ENCODE results near the gene SOBP. TPM values are rescaled to one million over a fixed set of nuclear protein-coding genes. Genes with fewer than 3 reads are reported as not detected.

Gene SOBP
- total and polyA plus RNA-seq, 2 donors (not counting 1 experiment from before 2014, with no cell fraction given) = 0.82 to 1.5 TPM

DNA sequence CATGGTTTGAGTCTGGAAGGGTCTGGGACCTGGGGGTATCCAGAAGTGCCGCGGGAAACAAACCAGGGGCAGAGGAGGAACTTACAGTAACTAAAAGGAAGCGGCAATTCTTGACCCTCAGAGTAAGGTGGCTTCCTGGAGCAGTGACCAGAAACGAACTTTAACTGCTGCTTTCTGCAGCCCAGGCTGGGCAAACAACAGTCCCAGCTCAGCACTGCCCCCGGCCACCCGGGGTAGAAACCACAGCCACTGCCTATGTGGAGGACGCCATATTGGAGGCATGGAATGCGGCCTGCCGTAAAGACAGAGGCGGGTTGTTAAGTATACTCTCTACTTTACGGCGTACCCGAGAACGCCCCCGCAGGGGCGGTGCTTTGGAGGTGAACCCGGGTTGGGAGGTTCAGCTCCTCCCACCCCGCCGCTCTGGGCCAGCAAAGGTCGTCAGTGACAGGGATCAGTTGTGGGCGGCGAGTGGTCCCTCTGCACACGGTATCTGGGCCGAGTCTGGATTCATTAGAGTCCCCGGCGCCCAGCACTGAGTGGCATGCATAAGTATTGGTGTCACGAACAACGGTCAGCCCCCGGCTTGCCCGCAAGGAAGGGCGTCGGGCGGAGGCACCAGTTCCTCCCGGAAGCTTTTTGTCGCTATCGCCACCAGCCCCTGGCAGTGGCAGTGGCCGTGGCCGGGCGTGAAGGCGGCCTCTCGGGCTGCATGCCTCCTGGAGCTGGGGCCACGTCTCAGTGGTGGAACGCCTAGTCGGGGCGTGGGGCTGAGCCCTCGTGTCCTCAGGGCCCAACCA lies 30.4 kb upstream of the SOBP start, which contains the start of gene PDSS2:
Gene PDSS2 (minus strand): TSS at position 282 of the 800 bp plus-strand sequence. CDS start 279 bp downstream, at position 3.
- Histone ChIP-seq H3K4me1 (ENCODE audit: control insufficient read depth in 2 of 2, insufficient read depth in 2 of 2, low read length in 2 of 2) (peaks cover 10 to 13% of the 10 kb centered on the region in 2 donors), H3K4me3 (ENCODE audit: control extremely low read depth in 1 of 5, extremely low read depth in 1 of 5, insufficient read depth in 1 of 5, low read depth in 2 of 5, low read length in 4 of 5) (peak within 1 kb of the TSS; percentile 70 to 96 (median 93)), H3K79me2 (ENCODE audit: control insufficient read depth, insufficient read depth, low read length) (peaks cover 45% of the 10 kb centered on the region), H3K27me3 (replicated peaks in 1 of 4; ENCODE audit: control extremely low read depth in 1 of 4, control insufficient read depth in 3 of 4, insufficient read depth in 4 of 4, low read length in 3 of 4) (no peaks in the 10 kb centered on the region), H2AFZ (ENCODE audit: insufficient read depth, low read depth, low read length, poor library complexity, severe bottlenecking) (peak within 1 kb of the TSS; percentile 99), H3K9ac (ENCODE audit: low read length) (peak within 1 kb of the TSS; percentile 81), H3K4me2 (replicated peaks; ENCODE audit: low read depth, low read length, poor library complexity, severe bottlenecking) (peak within 1 kb of the TSS; percentile 91), H3K27ac (ENCODE audit: low read length in 2 of 2) (peak within 1 kb of the TSS; percentile 88 to 91), H4K20me1 (ENCODE audit: control insufficient read depth, insufficient read depth, low read length, poor library complexity, severe bottlenecking) (no peaks in the 10 kb centered on the region), H3K9me3 (ENCODE audit: control extremely low read depth in 1 of 3, control insufficient read depth in 2 of 3, insufficient read depth in 1 of 3, low read length in 2 of 3) (no peaks in the 10 kb centered on the region), H3K36me3 (replicated peaks in 1 of 2; ENCODE audit: control extremely low read depth in 1 of 2, control insufficient read depth in 1 of 2, extremely low read depth in 1 of 2, insufficient read depth in 2 of 2, low read length in 1 of 2) (no peaks in the 10 kb centered on the region)
- H3K27ac Mint-ChIP-seq = peak within 1 kb of the TSS; percentile 99
- ATAC-seq (ENCODE audit: low read depth) (peak; percentile 96), DNase-seq (peak; percentile 96)
- peaks cover 25% of the 10 kb centered on the region for H3K4me1 Mint-ChIP-seq
- H3K9me3 Mint-ChIP-seq (ENCODE audit: insufficient read depth) = no peaks in the 10 kb centered on the region
- H3K27me3 Mint-ChIP-seq = no peaks in the 10 kb centered on the region
- peak within 1 kb of the TSS; percentile 88 for H3K4me3 Mint-ChIP-seq
- TF ChIP-seq, protein P1, sequence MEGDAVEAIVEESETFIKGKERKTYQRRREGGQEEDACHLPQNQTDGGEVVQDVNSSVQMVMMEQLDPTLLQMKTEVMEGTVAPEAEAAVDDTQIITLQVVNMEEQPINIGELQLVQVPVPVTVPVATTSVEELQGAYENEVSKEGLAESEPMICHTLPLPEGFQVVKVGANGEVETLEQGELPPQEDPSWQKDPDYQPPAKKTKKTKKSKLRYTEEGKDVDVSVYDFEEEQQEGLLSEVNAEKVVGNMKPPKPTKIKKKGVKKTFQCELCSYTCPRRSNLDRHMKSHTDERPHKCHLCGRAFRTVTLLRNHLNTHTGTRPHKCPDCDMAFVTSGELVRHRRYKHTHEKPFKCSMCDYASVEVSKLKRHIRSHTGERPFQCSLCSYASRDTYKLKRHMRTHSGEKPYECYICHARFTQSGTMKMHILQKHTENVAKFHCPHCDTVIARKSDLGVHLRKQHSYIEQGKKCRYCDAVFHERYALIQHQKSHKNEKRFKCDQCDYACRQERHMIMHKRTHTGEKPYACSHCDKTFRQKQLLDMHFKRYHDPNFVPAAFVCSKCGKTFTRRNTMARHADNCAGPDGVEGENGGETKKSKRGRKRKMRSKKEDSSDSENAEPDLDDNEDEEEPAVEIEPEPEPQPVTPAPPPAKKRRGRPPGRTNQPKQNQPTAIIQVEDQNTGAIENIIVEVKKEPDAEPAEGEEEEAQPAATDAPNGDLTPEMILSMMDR (IDR thresholded peaks at IDR 0.05) = peak; percentile 52
- TF ChIP-seq EZH2 (IDR thresholded peaks at IDR 0.05; ENCODE audit: borderline replicate concordance, insufficient read depth, low read depth, low read length, poor library complexity, severe bottlenecking) = no peak
- CTCF ChIA-PET = interaction anchor here (0.6 to 2.2 kb wide), 17 partner anchors 26 to 1706 kb away, joined by 3 to 8 read pairs (median 5); partner anchors contain the start of gene ATG5
- intact Hi-C loops (cut with micrococcal nuclease) = loop anchor here (1.0 to 5.0 kb wide), 6 partner anchors 31 to 1372 kb away; partner anchors contain the start of genes PRDM1, SCML4 and SOBP
- POLR2A ChIA-PET = interaction anchor here (0.6 to 2.2 kb wide), 6 partner anchors 30 to 835 kb away, joined by 3 to 12 read pairs (median 4); partner anchors contain the start of genes AFG1L and SOBP
- WGBS (ENCODE audit: insufficient coverage) = under 1% methylated on average over 46 of the region's 46 CpGs
